NCI-H1092 treated with DMSO at 0.1 percent for 48 hours (cell line): ENCODE data around the gene OTOA.
"Not testable (repeated sequence)": the region's sequence is repeated elsewhere in the genome, so short reads cannot be mapped to it uniquely, and the experiment has no call there.

Experiments
- DNase-seq: peaks from one replicate; lab custom pipeline; 2025; lab: John Stamatoyannopoulos, UW

Gene OTOA

DNA sequence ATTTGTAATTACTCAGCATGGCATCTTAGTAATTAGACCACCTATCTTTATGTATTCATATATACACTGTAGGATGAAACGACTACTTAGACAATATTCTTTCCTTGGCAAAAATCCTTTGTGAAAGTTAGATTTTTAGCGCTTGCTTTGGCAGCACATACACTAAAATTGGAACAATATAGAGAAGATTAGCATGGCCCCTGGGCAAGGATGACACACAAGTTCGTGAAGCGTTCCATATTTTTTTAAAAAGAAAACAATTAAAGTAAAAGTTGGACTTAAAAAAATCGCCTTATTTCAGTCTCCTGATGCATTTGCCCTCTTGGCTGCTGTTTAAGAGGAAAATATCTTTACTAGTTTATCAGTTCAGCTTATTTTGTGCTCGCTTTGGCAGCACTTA is 21.9 kb upstream of the OTOA start:
- DNase-seq, result no peak

DNA sequence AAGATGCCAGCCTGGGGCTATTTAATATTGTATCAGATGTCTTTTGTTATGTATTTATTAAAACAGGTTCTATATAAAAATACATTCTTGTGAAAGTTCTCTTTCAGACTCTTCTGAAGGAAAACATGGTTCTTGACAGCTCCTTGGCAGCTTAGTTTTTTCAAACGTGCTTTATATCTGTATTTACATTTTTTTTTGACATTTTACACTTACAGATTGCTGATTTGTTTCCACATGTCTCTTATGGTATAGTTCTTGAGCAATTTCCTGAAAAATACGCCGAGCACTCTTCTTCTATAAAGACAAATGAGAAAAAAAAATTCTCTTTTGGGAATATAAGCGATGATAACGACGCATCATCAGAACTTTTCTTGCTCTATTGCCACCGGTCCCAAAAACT is 20.9 kb upstream of the OTOA start:
- DNase-seq, result no peak

- DNase-seq, result no peak
Observed at GRCh38 chr16:21643785-21644184, 20.0 kb upstream of the OTOA start.

DNA sequence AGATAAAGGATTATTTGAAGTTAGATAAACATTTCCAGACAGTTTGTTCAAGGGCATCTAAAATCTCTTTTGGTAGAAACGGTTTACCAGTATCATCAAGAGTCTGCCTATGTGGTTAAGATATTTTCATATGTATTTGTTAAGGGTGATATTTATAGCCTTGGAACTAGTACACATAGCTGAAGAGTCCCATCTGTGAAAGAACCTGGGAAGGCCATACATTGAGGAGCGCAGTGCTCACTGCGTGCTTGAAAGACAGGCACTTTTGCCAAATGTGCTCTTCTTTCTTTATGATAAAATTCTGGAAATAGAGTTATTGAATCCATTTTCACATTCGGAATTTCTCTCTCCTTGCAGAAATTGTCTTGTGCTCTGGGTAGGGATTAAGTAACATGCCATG is 19.1 kb upstream of the OTOA start:
- no peak for DNase-seq

DNA sequence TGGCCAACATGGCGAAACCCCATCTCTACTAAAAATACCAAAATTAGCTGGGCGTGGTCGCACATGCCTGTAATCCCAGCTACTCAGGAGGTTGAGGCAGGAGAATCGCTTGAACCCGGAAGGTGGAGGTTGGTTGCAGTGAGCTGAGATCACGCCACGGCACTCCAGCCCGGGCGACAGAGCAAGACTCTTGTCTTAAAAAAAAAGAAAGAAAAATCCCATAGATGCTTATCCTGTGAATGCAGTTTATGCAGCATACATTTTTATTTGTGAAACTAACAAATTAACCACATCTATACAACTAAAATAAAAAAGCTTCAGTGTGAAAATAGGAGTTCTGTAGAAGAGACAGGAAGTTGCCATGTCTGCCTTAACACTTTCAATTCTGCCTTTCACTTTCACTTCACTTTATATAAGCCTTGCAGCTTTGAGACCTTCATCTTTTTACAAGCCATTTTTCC is 18.5 kb upstream of the OTOA start:
- no peak for DNase-seq

DNA sequence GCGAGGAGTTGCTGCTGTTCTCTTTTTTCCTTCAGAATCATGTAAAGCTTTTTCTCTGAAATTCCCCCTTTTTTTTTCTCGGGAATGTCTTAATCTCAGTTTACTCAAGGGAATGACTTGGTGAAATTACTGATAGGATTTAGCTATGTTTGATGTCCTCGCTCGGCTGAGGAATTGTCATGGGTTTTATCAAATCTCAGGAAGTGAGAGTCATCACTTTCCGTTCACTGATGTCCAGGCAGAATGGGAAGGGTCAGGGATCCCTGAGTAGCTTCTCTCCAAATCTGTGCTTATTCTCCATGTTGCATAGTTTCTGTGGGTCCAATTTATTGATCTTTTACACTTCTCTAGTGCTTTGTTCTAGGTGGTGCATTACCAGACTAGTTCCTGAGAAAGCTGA is 17.7 kb upstream of the OTOA start:
- DNase-seq, result no peak

DNA sequence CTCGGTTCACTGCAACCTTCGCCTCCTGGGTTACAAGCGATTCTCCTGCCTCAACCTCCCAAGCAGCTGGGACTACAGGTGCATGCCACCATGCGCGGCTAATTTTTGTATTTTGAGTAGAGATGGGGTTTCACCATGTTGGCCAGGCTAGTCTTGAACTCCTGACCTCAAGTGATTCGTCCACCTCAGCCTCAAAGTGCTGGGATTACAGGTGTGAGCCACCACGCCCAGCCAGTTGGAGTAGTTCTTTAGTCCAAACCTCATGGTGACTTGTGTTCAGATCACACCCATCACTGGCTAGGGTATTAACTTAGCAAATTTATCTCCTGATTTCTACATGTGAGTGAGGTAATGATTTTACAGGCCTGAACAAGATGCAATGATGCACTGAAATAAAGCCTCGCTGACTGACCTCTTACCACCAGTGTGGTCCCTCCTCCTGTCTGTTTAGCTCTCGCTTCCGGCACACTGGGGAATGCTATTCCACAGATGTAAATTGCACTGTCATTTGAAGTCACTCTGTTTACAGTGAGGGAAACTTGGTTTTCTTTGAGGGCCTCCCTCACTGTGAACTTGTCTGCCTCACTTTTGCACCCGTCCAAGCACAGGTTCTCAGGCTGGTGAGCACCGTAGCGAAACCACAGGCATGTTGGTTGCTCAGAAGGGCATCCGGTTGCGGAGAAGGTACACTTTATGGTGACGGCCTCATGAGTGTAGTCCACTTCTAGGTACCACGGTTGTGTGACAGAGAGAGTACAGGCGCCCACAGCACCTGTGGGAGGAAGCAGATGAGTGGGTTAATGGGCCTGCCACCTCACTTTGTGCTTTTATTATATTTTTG is 16.8 kb upstream of the OTOA start:
- DNase-seq, result no peak

- no peak for DNase-seq
Observed at GRCh38 chr16:21647562-21648164, 16.1 kb upstream of the OTOA start.

DNA sequence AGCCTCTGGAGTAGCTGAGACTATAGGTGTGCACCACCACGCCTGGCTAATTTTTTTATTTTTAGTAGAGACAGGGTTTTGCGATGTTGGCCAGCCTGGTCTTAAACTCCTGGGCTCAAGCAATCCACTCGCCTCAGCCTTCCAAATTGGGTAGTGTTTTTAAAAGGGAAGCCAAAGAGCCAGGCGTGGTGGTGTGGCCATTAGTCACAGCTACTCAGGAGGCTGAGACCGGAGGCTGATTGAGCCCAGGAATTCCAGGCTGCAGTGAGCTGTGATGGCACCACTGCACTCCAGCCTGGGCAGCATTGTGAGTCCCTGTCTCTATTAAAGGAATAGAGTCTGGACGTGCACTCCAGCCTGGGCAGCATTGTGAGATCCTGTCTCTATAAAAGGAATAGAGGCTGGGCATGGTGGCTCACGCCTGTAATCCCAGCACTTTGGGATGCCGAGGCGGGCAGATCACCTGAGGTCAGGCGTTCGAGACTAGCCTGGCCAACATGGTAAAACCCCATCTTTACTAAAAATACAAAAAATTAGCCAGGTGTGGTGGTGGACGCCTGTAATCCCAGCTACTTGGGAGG is 13.9 kb upstream of the OTOA start:
- DNase-seq, result not testable (repeated sequence)

DNA sequence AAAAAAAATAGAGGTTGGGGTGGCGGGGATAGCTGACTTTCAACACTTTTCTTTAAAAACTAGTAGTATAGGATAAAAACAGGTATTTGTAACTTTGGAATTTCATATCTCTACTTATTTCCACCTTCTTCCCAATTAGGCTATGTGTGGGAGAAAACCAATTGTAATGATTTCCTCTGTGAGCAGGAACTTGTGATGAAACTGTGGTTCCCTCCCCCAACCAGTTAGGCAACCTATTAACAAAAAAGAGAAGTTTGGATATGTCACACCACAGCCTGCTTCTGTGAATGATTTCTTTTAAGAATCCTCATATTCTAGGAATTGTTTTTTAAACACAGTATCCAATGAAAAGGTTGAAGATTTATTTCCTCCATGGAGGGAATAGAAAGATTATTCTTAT is 13.2 kb upstream of the OTOA start:
- no peak for DNase-seq

DNA sequence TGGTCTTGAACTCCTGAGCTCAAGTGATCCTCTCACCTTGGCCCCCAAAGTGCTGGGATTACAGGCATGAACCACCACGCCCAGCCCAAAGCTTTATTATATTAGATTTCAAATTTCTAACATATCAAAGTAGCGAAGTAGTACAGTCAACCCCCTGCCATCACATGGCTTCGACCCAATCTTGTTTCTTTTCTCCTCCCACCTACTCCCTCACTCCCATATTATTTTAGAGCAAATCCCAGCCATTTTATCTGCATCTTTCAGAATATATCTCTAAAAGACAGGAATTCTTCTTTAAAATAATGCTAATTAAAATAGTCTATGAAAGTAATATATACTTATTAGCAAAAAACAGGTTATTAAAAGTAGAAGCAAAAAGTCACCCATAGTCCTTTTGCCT is 12.3 kb upstream of the OTOA start:
- no peak for DNase-seq

GRCh38 chr16:21652453-21652852 is 11.3 kb upstream of the OTOA start, which contains the start of gene IGSF6:
TSS of gene IGSF6 (minus strand) at chr16:21652608. CDS start at chr16:21652598, 10 bp downstream.
- DNase-seq, result no peak

DNA sequence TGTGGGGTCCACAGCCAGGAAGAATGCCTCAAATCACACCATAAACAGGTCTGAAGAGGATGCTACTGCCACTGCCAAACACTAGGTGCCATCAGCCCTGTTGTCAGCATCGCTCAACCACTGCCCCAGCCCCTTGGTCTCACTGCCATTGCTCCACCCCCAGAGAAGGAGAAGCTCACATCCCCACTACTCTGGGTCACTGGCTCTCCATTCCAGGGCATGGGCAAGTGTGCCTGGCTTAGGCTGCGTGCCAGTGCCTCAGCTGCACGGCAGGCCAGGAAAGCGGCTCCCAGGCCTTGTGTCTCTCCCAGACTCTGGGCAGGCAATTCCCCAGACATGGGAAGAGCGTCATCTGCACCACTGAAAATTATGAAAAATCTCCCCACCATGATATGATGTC is 10.2 kb upstream of the OTOA start:
- no peak for DNase-seq

GRCh38 chr16:21654466-21654865 is 9.3 kb upstream of the OTOA start:
- no peak for DNase-seq

DNA sequence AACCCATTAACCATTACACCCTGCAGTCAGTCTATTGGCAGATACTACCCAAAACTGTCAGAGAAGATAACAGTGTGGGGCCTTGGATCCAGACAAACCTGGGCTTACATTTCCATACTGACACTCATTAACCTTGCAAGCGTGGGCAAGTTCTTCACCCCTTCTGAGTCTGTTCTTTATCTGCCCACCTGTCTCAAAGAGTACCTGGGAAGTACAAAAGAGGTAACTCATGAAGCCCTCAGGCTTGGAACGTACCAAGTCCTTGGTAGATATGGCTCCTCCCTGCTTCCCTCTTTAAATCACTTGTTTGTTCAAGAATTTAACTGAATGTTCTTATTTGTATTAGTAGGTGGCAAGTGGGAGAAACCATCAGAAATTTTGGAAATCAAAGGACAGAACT is 8.9 kb upstream of the OTOA start:
- DNase-seq, result no peak

DNA sequence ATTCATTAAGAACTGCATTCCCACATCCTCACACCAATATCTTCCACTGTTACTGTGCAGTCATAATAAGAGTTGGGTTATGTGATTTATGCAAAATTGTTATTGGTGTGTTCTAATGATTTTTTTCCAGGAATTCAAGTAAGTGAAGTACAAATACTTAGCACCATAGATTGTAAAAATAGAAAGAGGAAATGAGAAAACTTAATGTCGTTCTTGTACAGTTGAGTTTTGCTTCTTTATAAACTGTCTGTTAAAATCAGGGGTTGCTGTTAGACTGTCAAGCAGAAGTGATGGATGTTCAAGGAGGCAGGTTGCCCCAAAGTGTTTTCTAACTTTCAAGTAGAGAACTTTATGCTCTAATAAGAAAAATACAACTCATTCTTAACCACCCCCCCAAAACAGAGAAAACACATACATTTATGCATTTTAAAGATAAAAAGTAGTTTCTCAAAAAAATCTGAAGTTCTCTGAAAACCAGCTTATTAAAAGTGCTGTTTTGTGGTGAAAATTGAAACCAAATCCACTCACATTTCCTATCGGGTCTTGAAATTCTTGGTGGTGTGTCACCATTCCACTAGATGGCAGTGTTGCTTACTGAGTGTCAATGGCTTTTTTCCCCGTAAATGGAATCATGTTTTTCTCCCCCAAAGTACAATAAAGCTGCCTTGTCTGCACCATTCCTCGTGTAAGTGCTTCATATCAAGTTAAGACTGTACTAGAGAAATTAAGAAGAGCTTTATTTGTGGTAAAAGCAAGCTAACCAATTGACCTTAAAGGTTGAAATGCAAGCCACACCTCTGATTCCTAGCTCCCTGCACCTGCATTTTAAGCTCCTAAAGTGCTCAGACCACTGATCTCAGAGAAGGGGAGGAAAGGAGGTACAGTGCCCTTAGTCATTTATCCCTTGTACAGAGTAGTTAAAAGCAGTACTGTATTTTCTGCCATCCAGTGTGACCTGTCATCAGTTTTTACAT is 6.7 kb upstream of the OTOA start:
- DNase-seq, result peak; percentile 39

DNA sequence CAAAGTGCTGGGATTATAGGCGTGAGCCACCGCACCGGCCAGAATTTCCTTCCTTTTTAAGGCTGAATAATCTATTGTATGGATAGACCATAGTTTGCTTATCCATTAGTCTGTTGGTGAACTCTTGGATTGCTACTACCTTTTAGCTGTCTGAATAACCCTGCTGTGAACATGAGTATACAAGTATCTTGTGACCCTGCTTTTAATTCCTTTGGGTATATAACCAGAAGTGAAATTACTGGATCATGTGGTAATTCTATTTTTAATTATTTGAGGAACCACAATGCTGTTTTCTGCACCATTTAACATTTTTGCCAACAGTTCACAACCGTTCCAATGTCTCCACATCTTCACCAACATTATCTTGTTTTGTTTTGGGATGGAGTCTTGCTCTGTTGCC is 4.6 kb upstream of the OTOA start:
- DNase-seq, result no peak

DNA sequence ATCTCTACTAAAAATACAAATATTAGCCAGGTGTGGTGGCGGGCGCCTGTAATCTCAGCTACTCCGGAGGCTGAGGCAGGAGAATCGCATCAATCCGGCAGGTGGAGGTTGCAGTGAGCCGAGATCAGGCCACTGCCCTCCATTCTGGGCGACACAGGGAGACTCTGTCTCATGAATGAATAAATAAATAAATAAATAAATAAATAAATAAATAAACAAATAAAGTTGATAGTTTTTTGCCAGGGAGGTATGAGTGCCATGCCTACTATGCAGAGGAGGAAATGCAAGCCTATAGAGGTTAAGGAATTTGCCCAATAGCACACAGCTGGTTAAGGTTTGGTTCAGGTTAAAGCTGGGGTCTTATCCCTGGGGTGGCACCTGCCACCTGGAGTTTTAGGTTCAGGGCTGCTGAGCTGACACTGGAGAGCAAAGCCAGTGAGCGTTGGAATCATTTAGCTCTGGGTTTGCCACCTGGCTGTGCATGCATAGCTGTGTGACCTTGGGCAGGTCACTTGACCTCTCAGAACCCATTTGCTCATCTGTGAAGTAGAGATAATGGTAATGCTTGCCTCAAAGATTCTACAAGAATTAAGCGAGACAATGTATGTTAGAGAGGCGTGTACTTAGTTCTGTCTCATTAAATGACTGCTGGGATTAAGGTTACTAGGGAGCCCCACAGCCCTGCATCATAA is 1.2 kb downstream of the OTOA start:
- DNase-seq, result no peak

GRCh38 chr16:21666772-21667171 is 3.0 kb downstream of the OTOA start:
- DNase-seq, result no peak

- DNase-seq, result no peak
Observed at GRCh38 chr16:21667575-21667974, 3.8 kb downstream of the OTOA start.

DNA sequence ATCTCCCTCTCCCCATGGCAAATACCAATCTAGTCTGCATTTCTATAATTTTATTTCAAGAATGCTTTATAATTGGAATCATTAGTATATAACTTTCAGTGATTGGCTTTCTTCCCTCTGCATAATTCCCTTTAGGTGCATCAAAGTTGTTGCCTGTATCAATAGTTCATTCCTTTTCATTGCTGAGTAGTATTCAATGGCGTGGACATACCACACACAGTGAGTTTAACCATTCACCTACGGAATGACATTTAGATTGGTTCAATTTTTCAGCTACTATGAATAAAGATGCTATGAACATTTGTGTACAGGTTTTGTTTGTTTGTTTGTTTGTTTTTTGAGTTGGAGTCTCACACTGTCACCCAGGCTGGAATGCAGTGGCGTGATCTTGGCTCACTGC is 9.7 kb downstream of the OTOA start:
- no peak for DNase-seq
